SKM-1 (cell line): ENCODE results near the gene GLIPR1L1.

ENCODE experiments used
- DNase-seq: peaks from one replicate; lab custom pipeline; 2025; ENCODE audit not compliant: unreplicated experiment; lab: John Stamatoyannopoulos, UW

The GLIPR1L1 gene

DNA sequence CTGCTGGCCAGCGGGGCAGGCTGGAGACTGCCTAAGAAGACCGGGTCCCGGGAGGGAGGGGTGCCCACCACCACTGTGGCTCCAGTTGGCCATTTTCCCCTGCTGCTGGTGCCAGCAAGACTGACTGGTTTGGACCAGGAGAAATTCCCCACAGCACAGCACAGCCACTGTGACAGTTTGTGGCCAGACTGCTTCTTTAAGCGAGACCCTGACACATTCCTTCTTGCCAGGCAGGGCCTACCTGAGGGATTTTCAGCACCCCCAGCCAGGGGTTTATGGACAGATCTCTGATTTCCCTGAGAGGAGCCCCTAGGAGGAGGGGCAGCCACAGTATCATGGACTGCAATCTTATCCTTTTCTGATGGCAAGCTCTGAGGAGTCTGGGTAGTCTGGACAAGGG lies 15.5 kb downstream of the GLIPR1L1 start:
- DNase-seq, result no peak

DNA sequence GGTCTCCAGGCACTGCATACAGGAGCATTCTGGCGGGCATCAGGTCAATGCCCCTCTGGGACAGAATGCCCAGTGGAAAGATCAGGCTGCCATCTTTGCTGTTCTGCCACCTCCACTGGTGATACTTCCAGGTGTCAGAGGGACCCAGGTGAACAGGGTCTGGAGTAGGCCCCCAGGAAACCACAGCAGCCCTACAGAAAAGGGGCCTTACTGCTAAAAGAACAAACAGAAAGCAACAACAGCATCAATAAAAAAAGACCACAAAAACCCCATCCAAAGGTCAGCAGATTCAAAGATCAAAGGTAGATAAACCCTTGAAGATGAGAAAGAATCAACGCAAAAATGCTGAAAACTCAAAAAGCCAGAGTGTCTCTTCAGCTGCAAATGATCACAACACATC lies 15.9 kb downstream of the GLIPR1L1 start:
- no peak for DNase-seq

DNA sequence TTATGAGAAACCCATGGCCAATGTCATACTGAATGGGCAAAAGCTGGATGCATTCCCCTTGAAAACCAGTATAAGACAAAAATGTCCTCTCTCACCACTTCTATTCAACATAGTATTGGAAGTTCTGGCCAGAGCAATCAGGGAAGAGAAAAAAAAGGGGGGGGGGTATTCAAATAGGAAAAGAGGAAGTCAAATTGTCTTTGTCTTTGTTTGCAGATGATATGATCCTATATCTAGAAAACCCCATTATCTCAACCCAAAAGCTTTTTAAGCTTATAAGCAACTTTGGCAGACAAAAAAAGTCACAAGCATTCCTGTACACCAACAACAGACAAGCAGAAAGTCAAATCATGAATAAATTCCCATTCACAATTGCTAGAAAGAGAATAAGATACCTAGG lies 19.5 kb downstream of the GLIPR1L1 start:
- no peak for DNase-seq

DNA sequence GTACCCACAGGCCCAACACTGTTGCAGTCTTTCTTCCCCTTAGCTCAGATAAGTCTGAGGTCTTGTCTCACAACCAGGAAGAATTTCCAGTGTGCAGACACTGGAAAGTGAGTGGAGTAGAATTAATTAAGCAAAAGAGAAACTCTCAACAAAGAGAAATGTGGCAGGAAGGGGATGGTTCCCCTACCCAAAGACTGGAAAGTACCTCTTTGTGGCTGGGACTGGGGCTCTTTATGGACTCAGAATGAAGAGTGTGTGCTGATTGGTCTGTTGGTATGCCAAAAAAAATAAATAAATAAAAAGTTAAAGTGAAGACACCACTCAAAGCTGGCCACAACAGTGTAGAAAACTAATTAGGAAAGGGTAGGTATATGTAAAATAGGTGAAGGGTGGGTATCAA lies 26.4 kb downstream of the GLIPR1L1 start:
- no peak for DNase-seq

DNA sequence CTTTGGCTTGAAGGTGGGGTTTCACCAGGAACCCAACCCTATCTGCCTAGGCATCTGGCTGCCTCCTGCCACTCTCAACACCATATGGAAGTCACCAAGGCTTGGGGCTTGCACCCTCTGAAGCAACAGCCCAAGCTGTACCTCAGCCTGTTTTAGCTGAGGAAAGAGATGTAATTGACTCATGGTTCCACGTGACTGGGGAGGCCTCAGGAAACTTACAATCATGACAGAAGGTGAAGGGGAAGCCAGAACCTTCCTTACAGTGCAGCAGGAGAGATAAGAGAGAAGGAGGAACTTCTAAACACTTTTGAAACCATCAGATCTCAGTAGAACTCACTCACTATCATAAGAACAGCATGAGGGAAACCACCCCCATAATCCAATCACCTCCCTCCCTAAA lies 26.9 kb downstream of the GLIPR1L1 start:
- DNase-seq, result no peak

DNA sequence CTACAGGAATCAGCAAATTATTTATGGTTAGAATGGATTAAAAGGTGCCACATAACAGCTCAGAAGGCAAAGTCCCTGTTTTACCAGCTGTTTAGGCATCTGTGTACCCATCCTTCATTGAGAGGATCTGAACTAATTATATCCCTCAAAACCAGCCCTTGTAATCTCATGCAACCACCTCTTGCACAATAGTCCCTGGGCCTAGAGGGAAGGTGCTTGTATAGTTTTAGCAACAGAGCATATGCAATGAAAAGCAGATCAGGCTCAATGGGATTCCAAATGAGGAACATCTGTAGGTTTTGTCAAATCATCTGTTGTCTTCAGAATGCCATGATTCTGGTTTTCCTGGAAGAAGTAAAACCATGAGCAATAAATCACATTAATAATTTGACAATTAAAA lies 30.4 kb downstream of the GLIPR1L1 start:
- DNase-seq, result no peak

DNA sequence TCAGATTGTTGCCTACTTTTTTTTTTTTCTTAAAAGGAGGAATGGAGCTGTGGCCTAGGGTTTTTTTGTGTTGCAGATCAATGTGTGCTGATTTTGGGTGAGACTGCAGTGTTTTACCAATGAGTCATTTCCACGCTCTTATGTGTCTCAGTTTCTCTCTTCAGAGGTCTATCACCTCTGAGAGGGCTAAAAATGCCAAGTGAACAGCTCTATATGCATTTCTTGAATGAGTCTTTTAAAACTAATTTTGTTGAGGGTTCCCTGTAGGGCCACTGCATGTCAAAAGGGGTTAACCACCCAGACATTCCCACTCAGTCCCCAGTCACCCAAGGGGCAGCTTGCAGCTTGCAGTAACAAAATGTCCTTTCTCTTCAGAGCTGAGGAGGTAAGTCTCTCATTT lies 32.2 kb downstream of the GLIPR1L1 start:
- no peak for DNase-seq

DNA sequence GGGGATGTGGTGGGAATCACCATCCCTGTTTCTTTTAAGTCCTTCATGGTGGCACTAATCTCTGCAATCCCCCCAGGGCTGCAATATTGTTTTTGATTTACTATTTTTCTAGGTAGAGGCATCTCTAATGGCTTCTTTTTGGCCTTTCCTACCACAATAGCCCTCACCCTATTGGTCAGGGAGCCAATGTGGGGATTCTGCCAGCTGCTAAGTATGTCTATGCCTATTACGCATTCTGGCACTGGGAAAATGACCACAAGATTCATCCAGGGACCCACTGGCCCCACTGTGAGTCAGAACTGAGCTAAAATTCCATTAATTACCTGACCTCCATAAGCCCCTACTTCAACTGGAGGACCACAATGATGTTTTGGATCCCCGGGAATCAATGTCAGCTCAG lies 40.5 kb downstream of the GLIPR1L1 start:
- DNase-seq, result no peak

DNA sequence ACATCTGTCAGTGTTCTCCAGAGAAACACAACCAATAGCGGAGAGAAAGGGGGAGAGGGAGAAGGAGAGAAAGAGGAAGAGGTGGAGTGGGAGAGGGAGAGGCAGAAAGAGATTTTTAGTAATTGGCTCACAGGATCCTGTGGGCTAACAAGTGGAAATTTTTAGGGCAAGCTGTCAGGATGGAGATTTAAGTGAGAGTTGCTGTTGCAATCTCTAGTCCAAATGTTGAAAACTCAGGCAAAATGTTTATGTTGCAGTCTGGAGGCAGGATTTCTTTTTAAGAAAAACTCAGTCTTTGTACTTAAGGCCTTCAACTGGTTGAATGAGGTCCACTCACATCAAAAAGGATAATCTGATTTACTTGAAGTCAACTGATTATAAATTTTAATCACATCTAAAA lies 43.9 kb downstream of the GLIPR1L1 start:
- DNase-seq, result no peak

DNA sequence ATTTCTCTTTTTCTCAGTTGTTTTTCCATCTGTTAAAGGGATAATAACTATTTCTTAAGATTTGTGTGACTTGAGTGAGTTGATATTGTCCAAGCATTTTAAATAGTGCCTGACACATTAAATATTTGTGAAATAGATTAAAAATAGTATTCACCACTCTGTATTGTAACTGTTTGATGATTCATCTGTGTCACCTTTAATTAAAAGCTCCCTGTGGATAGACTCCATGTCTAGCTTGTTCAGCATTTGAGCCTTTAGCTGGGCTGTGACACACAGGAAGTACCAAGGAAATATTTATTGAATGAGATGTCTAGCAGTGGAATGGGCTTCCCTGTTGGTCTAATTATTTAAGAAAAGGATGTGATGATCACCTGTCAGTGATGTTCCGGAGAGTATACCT lies 54.6 kb downstream of the GLIPR1L1 start:
- DNase-seq, result no peak

DNA sequence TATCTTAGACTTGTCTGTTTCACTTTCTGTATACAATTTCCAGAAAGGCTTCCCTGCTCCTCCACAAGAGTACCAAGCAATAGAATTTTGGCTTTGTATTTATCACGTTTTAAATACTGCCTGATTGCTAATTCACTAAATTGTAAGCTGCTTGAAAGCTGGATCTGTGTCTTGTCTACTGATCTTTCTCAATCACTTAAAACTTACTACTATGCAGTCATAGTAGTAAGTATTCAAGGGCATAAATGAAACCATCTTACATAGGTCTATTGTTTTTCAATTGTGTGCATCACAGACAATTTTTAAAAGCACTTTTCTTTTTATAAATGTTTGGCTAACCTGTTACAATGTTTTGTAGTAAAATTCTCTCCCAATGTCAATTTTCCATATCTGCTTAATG lies 55.2 kb downstream of the GLIPR1L1 start:
- no peak for DNase-seq

DNA sequence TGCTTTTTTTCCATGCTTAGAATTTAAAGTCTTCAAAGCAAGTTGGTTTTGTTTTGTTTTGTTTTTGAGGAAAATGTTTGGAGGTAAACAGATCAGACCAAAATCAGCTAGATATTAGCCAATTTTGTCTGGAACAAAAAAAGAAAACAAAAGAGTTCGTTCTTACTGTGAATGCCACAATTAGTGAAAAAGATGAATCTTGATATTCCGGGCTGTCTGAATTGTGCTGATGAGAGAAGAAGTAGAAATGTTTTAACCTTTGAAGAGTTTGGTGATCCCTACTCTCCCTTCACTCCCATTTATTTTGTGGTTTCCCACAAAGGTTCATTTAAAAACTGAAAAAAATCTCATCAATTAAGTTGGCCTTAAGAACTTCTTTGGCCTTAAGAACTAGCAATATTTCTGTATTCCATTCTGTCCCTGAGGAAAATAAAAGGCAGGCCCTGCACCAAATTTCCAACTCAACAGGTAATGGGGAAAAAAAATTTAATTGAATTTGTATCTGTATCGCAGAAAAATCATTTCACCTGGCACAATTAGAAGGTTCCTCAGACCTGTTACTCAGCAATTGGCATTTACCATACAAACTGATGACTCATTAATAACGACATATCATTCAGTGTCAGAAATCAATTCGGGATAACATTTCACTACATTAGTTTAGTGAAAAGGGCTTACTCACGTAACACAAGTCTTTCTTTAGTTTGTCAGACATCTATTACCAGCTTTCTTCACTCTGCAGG lies 55.9 kb downstream of the GLIPR1L1 start:
- no peak for DNase-seq

DNA sequence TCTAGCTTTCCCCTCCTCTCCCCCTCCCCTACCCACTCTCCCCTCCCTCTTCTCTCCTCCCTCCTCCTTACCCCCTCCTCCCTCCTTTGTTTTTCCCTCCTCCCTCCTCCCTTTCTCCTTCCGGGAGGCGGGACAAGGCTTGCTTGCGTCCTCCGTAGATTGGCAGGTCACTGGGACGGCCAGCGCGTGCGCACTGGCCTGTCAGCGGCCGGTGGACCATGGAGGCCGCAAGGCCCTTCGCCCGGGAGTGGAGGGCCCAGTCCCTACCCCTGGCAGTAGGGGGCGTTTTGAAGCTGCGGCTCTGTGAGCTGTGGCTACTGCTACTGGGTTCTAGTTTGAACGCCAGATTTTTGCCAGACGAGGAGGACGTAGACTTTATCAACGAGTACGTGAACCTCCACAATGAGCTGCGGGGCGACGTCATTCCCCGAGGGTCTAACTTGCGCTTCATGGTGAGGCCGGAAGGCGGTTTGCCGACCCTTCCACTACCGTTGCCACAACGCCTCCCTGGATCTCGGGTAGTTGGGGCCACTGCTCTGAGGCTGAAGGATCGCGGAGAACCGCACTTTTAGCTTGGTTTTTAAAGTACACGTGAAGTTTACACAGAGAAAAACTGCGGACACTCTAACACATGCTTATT lies 56.5 kb downstream of the GLIPR1L1 start, which contains the start of gene GLIPR1L2:
Gene GLIPR1L2, plus strand, starts transcription at position 191 of the 640 bp plus-strand sequence. Its CDS starts 28 bp downstream, at position 219.
- peak; percentile 42 for DNase-seq

DNA sequence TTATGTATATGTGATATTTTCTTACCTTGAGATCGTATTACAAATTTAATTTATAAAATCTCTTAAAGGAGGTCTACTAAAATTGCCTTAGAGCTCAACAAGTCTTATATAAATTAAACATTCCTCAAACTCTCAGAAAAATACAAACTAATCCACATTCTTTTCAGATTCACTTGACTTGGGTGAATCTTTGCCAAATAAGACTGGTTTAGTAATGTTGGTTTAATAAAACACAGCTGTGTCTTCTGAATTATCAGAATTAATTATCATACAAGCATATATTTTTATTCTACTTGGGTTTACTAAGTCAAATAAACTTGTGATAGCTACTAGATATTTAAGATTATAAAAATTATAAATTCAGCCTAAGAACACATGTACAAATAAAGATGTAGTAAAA lies 69.8 kb downstream of the GLIPR1L1 start:
- DNase-seq, result no peak

DNA sequence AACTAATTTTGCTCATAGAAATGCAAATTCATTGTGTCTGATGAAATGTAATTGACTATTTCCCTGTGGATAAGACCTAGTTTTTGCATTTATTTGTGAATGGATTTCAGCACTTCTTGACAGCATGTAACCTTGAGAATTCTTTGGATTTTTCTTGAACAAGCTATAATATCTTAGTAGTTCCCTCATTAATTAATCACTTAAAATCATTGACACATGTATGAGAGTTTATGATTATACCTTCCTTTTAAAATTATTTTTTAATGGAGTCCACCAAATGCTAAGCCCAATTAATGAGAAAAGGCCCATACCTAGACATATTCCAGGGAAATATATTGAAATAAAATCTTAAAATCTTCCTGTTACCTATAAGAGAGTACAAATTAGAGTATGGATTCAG lies 73.2 kb downstream of the GLIPR1L1 start:
- DNase-seq, result no peak

DNA sequence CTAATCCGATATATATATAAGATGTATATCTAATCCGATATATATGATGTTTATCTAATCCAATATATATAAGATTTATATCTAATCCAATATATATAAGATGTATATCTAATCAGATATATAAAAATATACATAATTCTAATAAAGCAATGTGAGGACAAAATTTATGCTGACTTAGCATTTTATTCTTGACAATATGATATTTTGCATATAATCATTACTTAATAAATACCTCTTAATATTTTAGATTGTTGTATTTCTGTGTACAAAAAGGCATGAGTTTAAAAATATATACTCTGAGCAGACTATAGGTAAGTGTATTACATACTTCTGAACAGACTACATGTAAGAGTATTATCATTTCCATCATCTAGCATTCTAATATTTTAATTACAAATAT lies 75.4 kb downstream of the GLIPR1L1 start:
- DNase-seq, result no peak

DNA sequence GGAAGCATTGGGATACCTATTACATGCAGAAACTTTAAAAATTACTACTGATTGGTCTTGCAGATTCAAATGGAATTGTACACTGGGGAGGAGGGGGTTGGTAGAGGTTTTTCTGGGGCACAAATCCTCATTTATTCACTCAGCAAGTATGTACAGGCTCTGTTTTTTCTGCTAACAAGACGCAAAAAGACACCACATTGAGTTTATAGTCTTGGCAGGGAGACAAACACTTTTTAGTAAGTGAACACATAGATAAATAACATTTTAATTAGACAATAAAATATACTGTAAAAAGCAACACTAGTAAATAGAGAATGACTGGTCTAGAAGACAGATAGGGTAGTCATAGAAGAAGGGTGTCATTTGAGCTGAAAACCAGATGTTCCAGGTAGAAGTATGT lies 80.2 kb downstream of the GLIPR1L1 start:
- no peak for DNase-seq

DNA sequence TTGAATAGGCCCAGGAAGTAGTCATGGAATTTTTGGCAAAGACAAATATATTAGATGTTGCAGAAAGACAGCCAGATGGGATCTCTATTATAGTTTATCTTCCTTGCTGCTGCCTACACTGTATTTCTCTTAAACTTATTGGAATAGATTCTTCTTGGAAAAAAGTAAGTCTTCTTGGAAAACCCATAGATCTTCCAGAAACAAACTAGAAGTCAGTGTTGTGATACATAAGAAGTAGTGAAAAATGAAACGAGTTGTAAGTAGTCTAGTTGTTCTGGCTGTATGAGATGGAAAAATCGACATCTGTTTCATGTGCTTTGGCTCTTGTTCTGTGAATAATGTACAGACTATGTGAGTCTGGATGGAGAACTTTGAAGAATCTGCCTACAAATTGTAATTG lies 85.4 kb downstream of the GLIPR1L1 start:
- DNase-seq, result no peak
